NCI-H460 (cell line): Measurements from ENCODE around the gene HPS4. TPM values are rescaled to one million over a fixed set of nuclear protein-coding genes. Genes with fewer than 3 reads are reported as not detected.

Experiments
- DNase-seq: peaks from one replicate; pipeline ENCODE4 v3.0.0-alpha.2; 2016; ENCODE audit warnings: low read depth; ENCODE audit errors: extremely low read depth
- total RNA-seq: library from RNA; depleted of rRNA; stranded (reverse); fragments of >200 nt; shearing (Covaris generic); gene quantifications from 2 replicates; pipeline ENCODE4 v1.2.3, GENCODE V29; 2014

The HPS4 gene
- total RNA-seq, 1 experiment from 2014 or later = 28.5 TPM

DNA sequence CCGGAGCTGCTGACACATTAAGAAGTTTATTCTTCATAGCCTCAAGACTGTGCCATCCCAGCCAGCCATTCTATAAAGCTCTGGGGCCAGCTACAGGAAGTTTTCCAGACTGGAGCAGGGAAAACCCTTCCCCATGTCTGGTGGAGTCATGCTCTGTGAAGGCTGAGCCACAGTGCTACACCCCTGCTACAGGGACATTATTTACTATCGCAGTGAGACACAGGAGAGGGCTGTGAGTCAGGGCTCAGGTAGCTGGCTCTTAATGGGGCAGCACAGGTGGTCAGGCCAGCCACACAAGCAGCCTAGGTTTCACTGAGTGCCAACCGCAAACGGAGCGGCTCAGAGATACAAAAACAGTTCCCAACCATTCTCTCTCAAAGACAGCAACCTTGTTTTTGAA lies 12.1 kb downstream of the HPS4 start:
- DNase-seq = no peak

DNA sequence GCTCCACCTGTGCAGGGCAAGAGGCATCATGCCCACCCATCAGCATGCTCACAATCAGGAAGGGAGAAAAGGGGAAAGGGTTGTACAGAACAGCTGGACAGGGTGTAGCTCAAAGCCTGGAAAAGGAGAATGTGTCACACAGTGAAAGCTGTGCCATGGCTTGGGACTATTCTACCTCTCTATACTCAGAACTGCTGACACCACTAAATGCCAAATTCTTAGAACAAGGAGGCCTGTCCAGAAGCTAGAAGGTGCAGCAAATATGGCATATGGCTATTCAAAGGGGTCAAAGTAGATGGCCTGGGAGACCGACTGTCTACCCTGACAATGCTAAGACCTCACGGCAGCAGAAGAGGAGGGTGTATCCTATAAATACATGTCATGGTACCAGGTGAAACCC lies 12.8 kb downstream of the HPS4 start:
- DNase-seq = no peak

DNA sequence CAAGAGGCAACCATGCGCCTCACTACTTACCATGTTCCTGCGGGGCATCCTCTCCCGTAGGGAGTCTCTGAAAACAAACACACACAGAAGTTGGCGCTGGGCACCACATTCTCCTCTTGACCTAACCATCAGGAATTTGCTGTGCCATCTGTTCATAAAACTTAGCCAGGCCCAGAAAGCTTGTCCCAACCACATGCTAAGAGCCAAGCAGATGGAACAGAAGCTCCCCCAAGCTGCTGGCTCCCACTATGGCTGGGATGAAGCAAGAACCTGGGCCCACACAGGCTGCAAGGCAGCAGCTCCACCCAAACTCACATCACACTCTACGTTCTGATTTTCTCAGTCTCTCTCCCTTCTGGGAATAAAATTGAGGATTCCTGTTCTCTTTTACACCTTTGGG lies 17.4 kb downstream of the HPS4 start:
- no peak for DNase-seq

DNA sequence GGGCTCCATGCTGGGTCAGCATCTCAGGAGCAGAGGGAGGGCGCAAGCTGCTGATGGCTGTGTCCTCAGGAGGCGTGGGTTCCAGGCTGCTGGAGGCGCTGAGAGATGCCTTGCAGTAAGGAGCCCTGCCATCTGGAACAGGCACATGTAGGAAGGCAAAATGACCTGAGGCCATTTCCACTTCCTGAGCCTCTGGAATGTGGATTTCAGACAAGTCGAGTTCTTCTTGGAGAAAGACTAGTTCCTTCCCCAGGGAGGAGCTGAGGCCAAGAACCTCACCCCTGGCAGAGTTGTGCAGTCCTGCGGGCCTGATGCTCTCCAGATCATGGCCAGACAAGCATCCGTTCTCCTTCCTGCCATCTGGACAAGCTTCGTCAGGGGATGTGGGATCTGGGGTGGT lies 19.3 kb downstream of the HPS4 start:
- no peak for DNase-seq

DNA sequence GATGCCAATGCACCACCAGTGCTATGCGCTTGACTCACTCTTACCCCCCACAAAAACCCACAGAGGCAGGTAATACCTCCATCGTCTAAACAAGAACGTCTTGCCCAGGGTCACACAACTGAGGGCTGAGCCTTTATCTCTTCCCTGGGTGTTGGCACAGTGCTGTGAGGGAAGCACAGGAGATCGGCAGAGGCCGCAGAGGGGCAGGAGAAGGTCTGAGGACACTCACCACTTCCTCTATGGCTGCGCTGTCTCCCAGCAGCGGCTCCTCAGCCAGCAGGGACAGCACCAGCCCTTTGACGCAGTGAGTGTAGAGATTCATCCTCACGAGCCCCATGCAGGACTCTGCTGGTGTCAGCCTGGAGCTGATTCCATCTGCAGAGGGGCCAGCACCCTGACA lies 19.9 kb downstream of the HPS4 start:
- DNase-seq = no peak

DNA sequence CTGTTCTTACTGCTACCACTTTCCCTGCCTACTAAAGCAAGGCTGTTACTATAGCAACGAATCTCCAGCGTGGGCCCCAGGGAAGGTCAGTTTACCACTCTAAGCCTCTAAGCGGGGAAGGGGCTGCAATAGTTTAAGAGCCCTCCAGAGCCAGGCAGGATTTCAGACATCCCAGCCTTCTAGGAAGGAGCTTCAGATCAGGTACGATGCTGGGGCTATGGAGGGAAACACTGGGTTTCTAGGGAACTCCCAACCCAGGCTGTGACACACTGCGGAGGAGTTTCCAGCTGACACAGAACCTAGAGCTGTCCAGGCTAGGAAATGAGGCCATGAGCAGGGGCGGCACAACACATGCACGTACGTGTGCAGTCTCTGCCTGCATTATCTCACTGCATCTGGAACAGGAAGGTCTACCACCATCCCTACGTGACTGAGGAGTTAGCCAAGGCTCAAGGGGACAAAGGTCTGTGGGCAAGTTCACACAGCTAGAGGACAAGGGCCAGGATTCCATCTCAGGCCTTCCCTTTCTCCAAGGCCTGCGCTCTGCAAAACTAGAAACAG lies 20.4 kb downstream of the HPS4 start:
- DNase-seq = no peak

DNA sequence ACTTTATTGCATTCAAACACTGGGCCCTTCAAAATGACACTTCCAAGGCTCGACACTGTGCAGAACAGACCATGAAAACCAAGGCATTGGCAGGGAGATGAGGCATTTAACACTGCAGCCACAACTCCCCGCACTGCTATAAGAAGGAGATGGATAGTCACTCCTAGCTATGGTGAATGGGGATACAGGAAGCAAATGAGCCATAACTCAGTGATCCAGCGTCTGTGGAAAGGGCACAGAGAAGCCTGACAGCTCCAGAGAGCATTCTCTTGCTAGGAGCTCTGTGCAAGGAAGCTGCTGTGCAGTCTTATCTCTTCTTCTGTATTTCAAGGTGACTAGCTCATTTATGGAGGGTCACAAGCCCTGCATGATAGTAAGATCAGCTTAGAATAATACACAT lies 20.9 kb downstream of the HPS4 start:
- DNase-seq = no peak

DNA sequence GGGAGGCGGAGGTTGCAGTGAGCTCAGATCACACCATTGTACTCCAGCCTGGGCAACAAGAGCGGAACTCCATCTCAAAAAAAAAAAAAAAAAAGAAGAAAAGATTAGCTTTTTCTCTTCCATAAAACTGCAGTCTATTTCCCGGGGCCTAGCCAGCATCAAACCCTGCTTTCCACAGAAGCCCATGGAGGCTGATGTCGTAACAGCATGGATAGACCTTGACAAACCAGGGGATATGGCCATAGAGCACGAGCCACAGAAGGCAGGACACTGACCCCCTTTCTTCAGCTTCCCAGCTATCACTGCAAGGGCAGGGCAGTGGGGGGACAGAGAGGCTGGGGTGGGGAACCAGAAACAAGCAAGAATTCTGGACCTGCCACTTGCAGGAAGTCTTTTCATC lies 21.5 kb downstream of the HPS4 start:
- no peak for DNase-seq

DNA sequence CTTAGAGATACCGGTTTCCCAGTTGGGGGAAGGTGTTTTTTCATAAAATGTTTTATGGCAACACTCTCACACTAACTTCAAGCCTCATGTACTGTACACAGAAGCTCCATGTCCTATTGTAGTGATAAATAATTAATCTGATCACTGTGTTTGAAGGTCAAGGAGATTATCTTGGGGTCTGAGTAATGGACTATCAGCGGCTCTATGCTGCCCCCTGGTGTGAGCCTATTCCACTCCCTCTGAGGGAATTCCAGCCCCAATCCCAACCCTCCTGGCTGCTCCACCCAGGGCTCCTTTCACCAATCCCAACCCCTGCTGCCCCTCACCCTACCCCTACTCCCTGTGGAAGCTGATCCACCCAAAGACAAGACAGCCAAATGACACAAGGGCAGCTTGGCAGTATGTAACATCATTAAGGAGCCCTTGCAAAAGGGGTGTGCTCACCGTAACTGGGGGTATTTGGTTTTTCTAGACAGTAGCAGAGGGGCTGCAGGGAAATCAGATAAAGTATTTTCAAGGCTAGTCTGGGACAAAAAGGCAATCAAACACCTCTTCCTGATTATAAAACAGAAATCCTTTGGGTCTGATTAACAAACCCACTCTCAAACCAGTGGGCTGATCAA lies 22.3 kb downstream of the HPS4 start:
- DNase-seq = peak; percentile 30

DNA sequence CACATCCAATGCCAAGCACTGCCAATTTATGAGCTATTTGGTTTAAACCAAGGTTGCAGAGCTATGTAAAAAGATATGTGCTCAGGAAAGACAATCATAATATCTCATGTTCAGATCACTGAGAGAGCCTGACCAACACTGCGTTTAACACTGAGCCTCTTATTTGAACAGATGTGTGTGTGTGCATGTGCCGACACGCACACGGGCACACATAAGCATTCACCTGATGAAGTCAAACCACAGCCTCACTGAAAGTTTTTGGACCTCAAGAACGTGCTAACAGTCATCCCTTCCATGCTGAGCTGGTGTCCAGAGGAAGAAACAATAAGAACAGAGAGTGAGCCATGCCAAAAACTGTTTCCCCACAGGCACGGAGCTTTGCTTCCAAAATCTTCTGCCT lies 23.4 kb downstream of the HPS4 start:
- no peak for DNase-seq

DNA sequence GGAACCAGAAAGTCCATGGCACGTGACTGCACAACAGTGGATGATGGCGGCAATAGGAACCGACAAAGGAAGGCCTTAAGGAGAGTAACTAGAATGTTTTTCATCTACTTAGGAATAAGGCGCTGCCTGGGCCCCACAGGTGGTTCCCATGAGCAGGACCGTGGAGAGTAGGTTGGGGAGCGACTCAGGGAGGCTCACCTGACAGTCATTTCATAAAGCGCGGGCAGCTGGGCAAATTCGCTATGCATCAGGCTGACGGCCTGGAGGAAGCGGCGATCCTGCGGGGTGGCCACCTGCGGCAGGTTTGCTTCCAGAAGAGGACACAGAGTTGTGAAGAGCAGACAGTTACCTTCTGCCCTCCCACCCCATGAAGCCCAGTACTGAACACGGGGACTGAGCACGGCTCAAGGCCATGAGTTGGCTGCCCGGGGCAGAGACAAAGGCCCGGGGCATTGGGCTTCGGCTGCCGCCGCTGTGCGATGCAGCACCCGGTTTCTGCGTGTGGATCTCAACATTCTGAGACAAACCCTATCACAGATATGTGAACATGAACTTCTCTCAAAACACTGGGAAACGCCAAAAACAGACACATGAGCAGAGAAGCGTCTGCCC lies 25.8 kb downstream of the HPS4 start:
- DNase-seq = no peak

DNA sequence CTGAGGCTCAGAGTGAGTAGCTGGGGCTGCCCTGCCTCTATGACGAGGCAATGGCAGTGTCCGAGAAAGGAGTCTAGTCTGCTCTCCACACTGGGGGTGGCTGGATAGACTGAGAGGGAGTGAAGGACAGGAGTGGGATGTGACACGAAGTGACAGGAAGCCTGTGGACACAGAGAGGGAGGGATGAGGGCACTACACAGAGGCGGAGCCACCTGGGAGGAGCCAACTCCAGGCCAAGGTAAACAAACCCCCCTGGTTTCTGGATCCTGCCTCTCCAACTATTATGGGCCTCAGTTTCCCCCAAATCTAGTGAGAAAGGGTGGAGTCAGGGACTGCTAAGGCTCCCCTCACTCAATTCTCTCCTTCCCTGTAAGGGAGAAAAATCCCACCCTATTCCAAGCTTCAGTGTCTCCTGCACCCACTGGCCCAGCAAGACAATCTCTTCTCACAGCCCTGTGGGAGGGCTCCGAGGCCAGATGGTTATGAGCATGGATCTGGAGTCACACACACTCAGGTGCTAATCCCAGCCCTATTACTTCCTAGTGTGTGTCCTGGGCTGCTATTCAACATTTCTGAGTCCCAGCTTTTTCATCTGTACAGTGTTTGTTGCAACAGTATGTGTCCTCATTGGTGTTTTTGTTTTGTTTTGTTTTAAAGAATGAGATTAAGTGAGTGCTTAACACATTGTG lies 29.6 kb downstream of the HPS4 start:
- no peak for DNase-seq

DNA sequence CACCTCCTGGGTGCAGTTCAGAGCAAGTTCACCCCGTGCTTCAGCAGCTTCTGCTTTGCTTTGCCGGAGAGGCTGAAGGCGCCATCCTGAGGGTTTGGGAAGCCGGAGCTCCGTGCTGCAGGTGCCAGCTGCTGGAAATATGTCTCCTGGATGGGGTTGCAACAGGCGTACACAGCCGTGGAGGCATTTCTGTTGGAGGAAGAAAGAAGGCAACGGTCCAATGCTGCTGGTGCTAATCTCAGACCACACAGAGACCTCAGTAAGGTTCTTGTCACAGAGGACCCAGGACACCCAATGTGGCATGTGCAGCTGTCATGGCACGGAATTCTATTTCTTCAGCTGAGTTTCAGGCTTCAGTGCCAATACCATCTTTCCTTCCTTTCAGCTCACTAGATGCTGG lies 30.4 kb downstream of the HPS4 start:
- no peak for DNase-seq

DNA sequence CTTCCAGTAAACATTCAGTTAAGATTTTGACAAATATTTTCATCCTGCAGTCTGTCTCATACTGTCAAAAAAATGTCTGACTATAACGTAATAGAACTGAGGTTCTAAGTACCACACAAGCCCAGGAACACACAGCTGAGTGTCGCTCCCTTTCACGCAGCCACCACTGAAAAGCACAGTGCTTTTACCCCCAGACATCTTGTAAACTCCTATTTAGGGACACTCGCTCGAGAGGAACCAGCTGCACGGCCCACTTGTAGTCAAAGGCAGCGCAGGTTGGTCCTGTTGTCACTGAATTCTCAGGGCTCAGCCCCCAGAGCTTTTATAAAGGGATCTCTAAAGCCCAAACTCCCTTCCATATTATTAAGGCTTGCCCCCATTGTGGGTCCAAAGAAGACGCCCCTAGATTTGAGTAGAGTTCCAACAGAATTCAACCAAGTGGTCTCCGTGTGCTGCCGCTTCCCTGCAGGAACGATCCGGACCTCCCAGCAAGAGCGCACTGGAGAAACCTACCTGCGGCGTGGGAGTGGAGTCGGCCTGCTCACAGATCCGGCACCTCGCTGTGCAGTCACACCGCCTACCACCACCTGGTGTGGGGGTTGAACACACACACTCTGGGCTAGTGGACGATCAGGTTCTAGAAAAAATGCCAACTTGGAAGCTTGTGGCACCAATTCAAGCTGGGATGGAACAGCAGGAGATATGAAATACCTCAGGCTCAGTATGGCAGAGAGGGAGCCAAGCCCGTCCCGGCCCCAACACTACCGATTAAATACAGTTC lies 31.2 kb downstream of the HPS4 start:
- DNase-seq = no peak

DNA sequence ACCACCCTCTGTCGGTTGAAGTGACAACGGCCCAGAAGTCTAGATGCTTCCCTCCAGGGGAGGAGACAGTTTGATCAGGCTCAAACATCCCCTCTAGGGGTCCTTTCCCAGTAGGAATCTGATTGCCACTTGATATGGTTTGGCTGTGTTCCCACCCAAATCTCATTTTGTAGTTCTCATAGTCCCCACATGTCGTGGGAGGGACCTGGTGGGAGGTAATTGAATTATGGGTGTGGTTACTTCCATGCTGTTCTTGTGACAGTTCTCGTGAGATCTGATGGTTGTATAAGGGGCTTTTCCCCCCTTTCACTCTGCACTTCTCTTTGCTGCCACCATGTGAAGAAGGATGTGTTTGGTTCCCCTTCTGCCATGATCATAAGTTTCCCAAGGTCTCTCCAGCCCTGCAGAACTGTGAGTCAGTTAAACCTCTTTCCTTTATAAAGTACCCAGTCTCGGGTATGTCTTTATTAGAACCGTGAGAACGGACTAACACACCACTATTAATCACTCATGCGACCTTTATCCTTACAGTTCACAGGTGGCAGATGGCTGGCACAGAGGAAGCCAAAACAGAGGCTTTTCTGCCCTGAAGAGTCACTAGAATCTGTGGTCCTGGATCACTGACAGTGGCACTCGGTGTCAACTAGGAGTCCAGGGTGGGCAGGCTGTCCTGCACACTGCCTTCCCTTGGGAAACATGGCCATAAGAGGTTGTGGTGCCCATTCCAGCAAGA lies 33.0 kb downstream of the HPS4 start:
- no peak for DNase-seq

DNA sequence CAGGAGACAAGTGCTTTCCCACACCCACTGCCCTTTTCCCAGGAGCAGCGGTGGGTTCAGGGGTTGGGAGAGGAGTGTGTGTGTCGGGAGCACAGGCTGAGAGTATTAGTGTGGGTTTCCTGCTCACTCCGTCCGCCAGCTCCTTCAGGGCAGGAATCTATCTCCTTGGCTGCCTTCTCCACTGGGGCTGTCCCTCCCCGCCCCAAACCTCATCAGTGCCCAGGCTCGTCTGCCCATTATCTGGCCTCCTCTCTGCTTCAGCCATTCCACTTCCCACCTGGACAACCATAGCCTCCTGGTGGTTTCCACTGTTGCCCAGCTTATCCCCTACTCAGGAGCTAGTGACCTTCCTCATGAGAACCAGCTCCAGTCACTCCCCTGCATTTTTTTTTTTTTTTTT lies 34.6 kb downstream of the HPS4 start:
- no peak for DNase-seq

DNA sequence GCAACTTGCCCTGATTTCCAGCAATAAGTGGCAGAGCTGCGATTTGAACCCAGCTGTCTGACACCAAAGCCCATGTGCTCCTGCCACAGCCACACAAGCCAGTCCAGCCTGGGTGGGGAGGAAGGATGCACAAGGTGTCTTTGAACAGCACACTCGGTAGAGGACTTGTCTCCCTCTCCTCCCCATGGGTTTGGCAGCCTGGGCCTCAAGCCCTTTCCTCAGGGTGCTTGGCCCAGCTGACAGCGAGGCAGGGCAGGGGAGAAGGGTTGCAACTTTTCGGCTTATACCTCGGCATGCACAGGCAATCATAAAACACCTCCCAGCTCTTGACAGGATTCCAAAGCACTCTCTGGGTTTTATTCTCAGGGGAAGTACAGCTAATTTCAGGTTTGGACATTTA lies 35.2 kb downstream of the HPS4 start:
- DNase-seq = no peak

DNA sequence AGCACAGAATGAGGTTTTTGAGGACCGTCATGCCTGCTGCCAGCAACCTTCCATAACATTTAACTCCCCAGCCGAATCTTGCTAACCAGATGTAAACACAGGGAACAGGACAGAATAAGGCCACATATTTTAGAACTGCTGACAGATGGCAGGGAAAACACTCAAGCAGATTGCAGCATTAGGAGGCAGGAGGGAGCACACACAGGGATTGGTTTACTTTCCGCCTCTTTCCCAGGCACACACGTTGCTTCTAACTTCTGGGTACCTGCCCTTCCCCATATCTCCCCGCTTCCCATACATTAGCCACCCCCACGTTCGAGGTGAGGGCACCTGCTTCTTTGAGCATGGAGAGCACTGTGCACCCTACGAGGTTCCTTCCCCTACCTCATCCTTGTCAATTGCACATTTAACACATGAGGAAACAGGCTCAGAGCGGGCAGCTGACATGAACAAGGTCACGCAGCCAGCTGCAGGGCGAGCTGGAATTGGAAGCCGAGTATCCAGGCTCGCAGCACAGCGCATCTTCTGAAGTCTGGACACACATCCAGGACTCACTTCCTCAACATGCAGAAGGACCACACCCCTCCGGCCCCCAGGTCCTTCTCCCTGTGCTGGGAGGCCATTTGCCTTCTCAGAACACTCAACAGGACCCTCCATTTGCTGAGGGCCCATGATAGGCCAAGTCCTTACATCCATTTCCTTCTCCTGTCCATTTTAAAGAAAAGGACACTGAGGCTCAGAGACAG lies 35.8 kb downstream of the HPS4 start:
- DNase-seq = no peak

DNA sequence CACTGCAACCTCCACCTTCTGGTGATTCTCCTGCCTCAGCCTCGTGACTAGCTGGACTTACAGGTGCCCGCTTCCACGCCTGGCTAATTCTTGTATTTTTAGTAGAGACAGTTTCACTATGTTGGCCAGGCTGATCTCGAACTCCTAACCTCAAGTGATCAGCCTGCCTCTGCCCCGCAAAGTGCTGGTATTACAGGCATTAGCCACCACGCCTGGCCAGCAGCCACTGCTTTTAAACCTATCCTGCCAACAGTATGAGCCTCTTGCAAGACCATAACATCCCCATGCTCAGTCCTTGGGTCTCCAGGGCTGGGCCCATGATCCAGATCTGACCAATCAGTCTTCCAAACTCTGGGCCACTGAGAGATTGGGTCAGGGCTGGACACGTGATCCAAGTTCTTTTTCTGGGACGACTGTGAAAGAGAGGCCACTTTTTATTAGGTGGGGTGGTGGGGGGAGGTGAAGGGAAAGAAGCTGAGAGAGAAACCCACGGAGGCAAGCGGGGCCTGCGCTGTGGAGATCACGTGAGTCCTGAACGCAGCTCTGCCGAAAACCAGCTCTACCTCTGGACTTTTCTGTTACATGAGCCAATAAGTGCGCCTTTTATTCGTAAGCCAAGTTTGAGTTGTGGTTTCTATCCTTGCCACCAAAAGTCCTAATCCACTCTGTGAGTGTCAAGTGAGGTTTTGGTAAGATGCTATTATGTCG lies 36.6 kb downstream of the HPS4 start:
- no peak for DNase-seq
